HEK293T (cell line): Measurements from ENCODE around the gene ANKRD31.
A peak's percentile ranks its signal among the peaks of the same experiment; 100 is the strongest.

Experiments
- CTCF ChIA-PET: fragments of 350-600 bp; formaldehyde crosslinking; extraction: SDS; loops from one replicate; lab custom pipeline; 2021; ENCODE audit warnings: antibody characterized with exemption, inconsistent platforms; lab: Yijun Ruan, JAX
- POLR2A ChIA-PET: fragments of 350-600 bp; formaldehyde crosslinking; extraction: SDS; loops from one replicate; lab custom pipeline; 2020; ENCODE audit warnings: antibody characterized with exemption, inconsistent platforms; lab: Yijun Ruan, JAX
- DNase-seq: peaks from one replicate; pipeline ENCODE4 v3.0.0; 2012; ENCODE audit warnings: mixed read lengths; ENCODE audit errors: extremely low spot score
- ARNT ChIP-seq: fragments of 450-650 bp; IDR thresholded peaks from 2 replicates; pipeline ENCODE4 v1.6.1; 2017; ENCODE audit warnings: mild to moderate bottlenecking
- BHLHE40 ChIP-seq: fragments of 450-650 bp; IDR thresholded peaks from 2 replicates; pipeline ENCODE4 v1.6.1; 2016; ENCODE audit warnings: mild to moderate bottlenecking, moderate library complexity, borderline replicate concordance
- CTBP1 ChIP-seq: fragments of 450-650 bp; IDR thresholded peaks from 2 replicates; pipeline ENCODE4 v1.6.1; 2016; ENCODE audit warnings: borderline replicate concordance
- ELF4 ChIP-seq: fragments of 450-650 bp; IDR thresholded peaks from 2 replicates; pipeline ENCODE4 v1.6.1; 2017; ENCODE audit warnings: antibody characterized with exemption
- FOXA1 ChIP-seq: fragments of 450-650 bp; IDR thresholded peaks from 2 replicates; pipeline ENCODE4 v1.6.1; 2016; ENCODE audit warnings: mild to moderate bottlenecking
- FOXK2 ChIP-seq: fragments of 450-650 bp; IDR thresholded peaks from 2 replicates; pipeline ENCODE4 v1.6.1; 2016; ENCODE audit warnings: mild to moderate bottlenecking
- FOXM1 ChIP-seq: fragments of 450-650 bp; IDR thresholded peaks from 2 replicates; pipeline ENCODE4 v1.6.1; 2017; ENCODE audit warnings: mild to moderate bottlenecking, borderline replicate concordance
- HDGF ChIP-seq: fragments of 450-650 bp; IDR thresholded peaks from 2 replicates; pipeline ENCODE4 v1.6.1; 2017; ENCODE audit warnings: antibody characterized with exemption, borderline replicate concordance
- L3MBTL2 ChIP-seq: fragments of 450-650 bp; conservative IDR thresholded peaks from 2 replicates; pipeline ENCODE4 v1.6.1; 2016; ENCODE audit warnings: mild to moderate bottlenecking
- LEF1 ChIP-seq: fragments of 450-650 bp; IDR thresholded peaks from 2 replicates; pipeline ENCODE4 v1.6.1; 2017; ENCODE audit warnings: mild to moderate bottlenecking, borderline replicate concordance
- NFRKB ChIP-seq: fragments of 450-650 bp; IDR thresholded peaks from 2 replicates; pipeline ENCODE4 v1.6.1; 2016; ENCODE audit warnings: mild to moderate bottlenecking, moderate library complexity
- PKNOX1 ChIP-seq: fragments of 450-650 bp; IDR thresholded peaks from 2 replicates; pipeline ENCODE4 v1.6.1; 2016
- SP1 ChIP-seq: fragments of 450-650 bp; IDR thresholded peaks from 2 replicates; pipeline ENCODE4 v1.6.1; 2017
- SUZ12 ChIP-seq: fragments of 450-650 bp; IDR thresholded peaks from 2 replicates; pipeline ENCODE4 v1.6.1; 2016; ENCODE audit warnings: mild to moderate bottlenecking
- TARDBP ChIP-seq: fragments of 450-650 bp; IDR thresholded peaks from 2 replicates; pipeline ENCODE4 v1.6.1; 2016
- ZNF384 ChIP-seq: fragments of 450-650 bp; IDR thresholded peaks from 2 replicates; pipeline ENCODE4 v1.6.1; 2016

Gene ANKRD31

GRCh38 chr5:75054134-75054930 is 182.3 kb downstream of the ANKRD31 start:
- TF ChIP-seq LEF1 (no peak), SP1 (no peak), PKNOX1 (no peak), NFRKB (no peak), SUZ12 (no peak), CTBP1 (no peak), ZNF384 (no peak), TARDBP (no peak), FOXK2 (no peak), FOXA1 (no peak), L3MBTL2 (no peak)
- POLR2A ChIA-PET, result interaction anchor here (1.3 kb wide), 1 partner anchor 182 kb away, joined by 5 read pairs; the partner anchor contains the start of gene ANKRD31
- CTCF ChIA-PET, result no interaction called here
- DNase-seq, result no peak

- CTCF ChIA-PET, result no interaction called here
- POLR2A ChIA-PET, result no interaction called here
- TF ChIP-seq BHLHE40, result no peak
- peak; percentile 56 for TF ChIP-seq L3MBTL2
- DNase-seq, result peak; percentile 57
Measured at GRCh38 chr5:75053304-75054133, 183.2 kb downstream of the ANKRD31 start.

GRCh38 chr5:75053054-75053303 is 183.7 kb downstream of the ANKRD31 start:
- DNase-seq, result no peak
- POLR2A ChIA-PET, result no interaction called here
- TF ChIP-seq SP1, result no peak
- no peak for TF ChIP-seq HDGF
- TF ChIP-seq ZNF384, result no peak
- TF ChIP-seq ARNT, result no peak
- no peak for TF ChIP-seq FOXA1
- no peak for TF ChIP-seq BHLHE40
- no peak for TF ChIP-seq SUZ12
- no peak for TF ChIP-seq TARDBP
- no peak for TF ChIP-seq LEF1
- no peak for TF ChIP-seq L3MBTL2
- CTCF ChIA-PET, result no interaction called here

- ChIA-PET CTCF (interaction anchor here (0.6 kb wide), 1 partner anchor 37 kb away, joined by 3 read pairs; no protein-coding TSS in a partner anchor), POLR2A (no interaction called here)
- DNase-seq, result peak; percentile 46
- no peak for TF ChIP-seq LEF1
- TF ChIP-seq BHLHE40, result no peak
- no peak for TF ChIP-seq SUZ12
- no peak for TF ChIP-seq FOXM1
- no peak for TF ChIP-seq L3MBTL2
- no peak for TF ChIP-seq FOXK2
- TF ChIP-seq TARDBP, result no peak
- no peak for TF ChIP-seq ELF4
- TF ChIP-seq ZNF384, result no peak
- no peak for TF ChIP-seq NFRKB
- no peak for TF ChIP-seq SP1
- no peak for TF ChIP-seq CTBP1
- TF ChIP-seq FOXA1, result no peak
Measured at GRCh38 chr5:75052192-75053053, 184.3 kb downstream of the ANKRD31 start, which contains the start of gene GCNT4. GCNT4 (minus strand) TSS chr5:75052558; CDS start chr5:75030037, 22,521 bp downstream.

GRCh38 chr5:75051217-75051751 is 185.4 kb downstream of the ANKRD31 start:
- no peak for TF ChIP-seq FOXA1
- TF ChIP-seq FOXM1, result no peak
- no peak for TF ChIP-seq CTBP1
- no peak for TF ChIP-seq BHLHE40
- no peak for TF ChIP-seq NFRKB
- TF ChIP-seq ZNF384, result no peak
- TF ChIP-seq HDGF, result no peak
- no peak for TF ChIP-seq PKNOX1
- no peak for TF ChIP-seq L3MBTL2
- no peak for DNase-seq
- ChIA-PET CTCF (no interaction called here), POLR2A (no interaction called here)

GRCh38 chr5:75050415-75050814 is 186.3 kb downstream of the ANKRD31 start:
- DNase-seq, result peak; percentile 58
- TF ChIP-seq CTBP1 (no peak), FOXK2 (no peak)
- CTCF ChIA-PET, result interaction anchor here (0.6 to 1.3 kb wide), 4 partner anchors 21 to 999 kb away, joined by 4 to 8 read pairs (median 6); no protein-coding TSS in a partner anchor
- POLR2A ChIA-PET, result interaction anchor here (0.6 kb wide), 1 partner anchor 186 kb away, joined by 4 read pairs; the partner anchor contains the start of gene ANKRD31
